PC-3 (cell line): ENCODE data around the gene WNK2. TPM values are rescaled to one million over a fixed set of nuclear protein-coding genes. Genes with fewer than 3 reads are reported as not detected.
A peak's percentile ranks its signal among the peaks of the same experiment; 100 is the strongest.

Experiments used
- ATAC-seq: fragments of 200-7000 bp; cut with Tn5 transposase; 2 replicates; pipeline ENCODE4 v1.9.1; 2020; ENCODE audit warnings: mild to moderate bottlenecking, moderate library complexity
- BruUV-seq: library from RNA; stranded (reverse); fragments of 400-500 nt; replicated peaks from 2 replicates; lab custom pipeline; 2021; lab: Mats Ljungman, UMichigan
- CTCF ChIA-PET: fragments of 300-600 bp; sonication (Branson Sonifier 250); formaldehyde crosslinking; loops from one replicate; lab custom pipeline; 2022; ENCODE audit warnings: antibody characterized with exemption; lab: Charles Lee
- POLR2A ChIA-PET: fragments of 300-600 bp; sonication (Branson Sonifier 250); formaldehyde crosslinking; loops from one replicate; lab custom pipeline; 2022; ENCODE audit warnings: antibody characterized with exemption; ENCODE audit not compliant: unreplicated experiment; lab: Charles Lee
- DNase-seq: peaks from one replicate; pipeline ENCODE4 v3.0.0-alpha.2; 2015
- H2AFZ ChIP-seq: fragments of 300-600 bp; sonication (generic); 2 replicates; pipeline ENCODE4 v1.6.0; 2016; ENCODE audit warnings: antibody characterized with exemption, low read length
- H3F3A ChIP-seq: fragments of 300-600 bp; sonication (generic); one replicate; pipeline ENCODE4 v1.6.0; 2017; ENCODE audit warnings: antibody characterized with exemption, low read length, control low read depth, mild to moderate bottlenecking; ENCODE audit not compliant: unreplicated experiment
- H3K27ac ChIP-seq: fragments of 300-600 bp; sonication (generic); 2 replicates; pipeline ENCODE4 v1.5.1; 2016; ENCODE audit warnings: mild to moderate bottlenecking, low read length
- H3K27me3 ChIP-seq: fragments of 300-600 bp; sonication (generic); 2 replicates; pipeline ENCODE4 v1.6.1; 2016; ENCODE audit warnings: low read length, mixed read lengths
- H3K36me3 ChIP-seq: fragments of 300-600 bp; sonication (generic); 2 replicates; pipeline ENCODE4 v1.6.1; 2016; ENCODE audit warnings: low read depth, mixed run types, low read length, mixed read lengths
- H3K4me1 ChIP-seq: fragments of 300-600 bp; sonication (generic); 2 replicates; pipeline ENCODE4 v1.5.1; 2016; ENCODE audit warnings: low read length; ENCODE audit not compliant: insufficient read depth
- H3K4me2 ChIP-seq: fragments of 300-600 bp; sonication (generic); 2 replicates; pipeline ENCODE4 v1.6.0; 2016; ENCODE audit warnings: low read length
- H3K4me3 ChIP-seq: fragments of 300-600 bp; sonication (generic); 2 replicates; pipeline ENCODE4 v1.5.1; 2016; ENCODE audit warnings: mild to moderate bottlenecking, low read length, mixed read lengths
- H3K79me2 ChIP-seq: fragments of 300-600 bp; sonication (generic); 2 replicates; pipeline ENCODE4 v1.6.1; 2017; ENCODE audit warnings: low read length, mixed read lengths
- H3K9ac ChIP-seq: fragments of 300-600 bp; sonication (generic); 2 replicates; pipeline ENCODE4 v1.6.0; 2016; ENCODE audit warnings: mild to moderate bottlenecking, low read length
- H3K9me2 ChIP-seq: fragments of 300-600 bp; sonication (generic); replicated peaks from 2 replicates; pipeline ENCODE4 v1.6.1; 2016; ENCODE audit warnings: mixed run types, low read length, mixed read lengths
- H3K9me3 ChIP-seq: fragments of 300-600 bp; sonication (generic); 2 replicates; pipeline ENCODE4 v1.6.1; 2016; ENCODE audit warnings: low read length, mixed read lengths
- H4K20me1 ChIP-seq: fragments of 300-600 bp; sonication (generic); 2 replicates; pipeline ENCODE4 v1.6.1; 2016; ENCODE audit warnings: low read length, mixed read lengths
- CTCF ChIP-seq: fragments of 300-600 bp; sonication (generic); conservative IDR thresholded peaks from 2 replicates; pipeline ENCODE4 v1.5.1; 2017; ENCODE audit warnings: antibody characterized with exemption, low read depth, mild to moderate bottlenecking, low read length
- EZH2 ChIP-seq: fragments of 300-600 bp; sonication (generic); IDR thresholded peaks from one replicate; pipeline ENCODE4 v1.6.1; 2017; ENCODE audit warnings: antibody characterized with exemption, mild to moderate bottlenecking, low read length; ENCODE audit not compliant: unreplicated experiment
- EZH2phosphoT487 ChIP-seq: fragments of 300-600 bp; sonication (generic); IDR thresholded peaks from 2 replicates; pipeline ENCODE4 v1.6.1; 2018; ENCODE audit warnings: mild to moderate bottlenecking, antibody characterized with exemption, low read length, borderline replicate concordance
- intact Hi-C: fragments of 100-400 bp; cut with micrococcal nuclease; formaldehyde crosslinking; loops from 2 replicates; pipeline ENCODE4 v1.9.0; 2023
- total RNA-seq: library from RNA; depleted of rRNA; stranded (reverse); fragments of >200 nt; gene quantifications from 2 replicates; pipeline ENCODE4 v1.2.3, GENCODE V29; 2014

WNK2 gene
- total RNA-seq, 1 experiment from 2014 or later = 11.7 TPM

GRCh38 chr9:93185266-93186214 lies 1.6 kb downstream of the WNK2 start:
- H3K27ac ChIP-seq = peak overlapping the region; percentile 45
- no peak overlapping the region for H2AFZ ChIP-seq
- CTCF ChIA-PET = no interaction called here
- H3F3A ChIP-seq = no peaks in the 10 kb centered on the region
- intact Hi-C loops = no loop called here
- H4K20me1 ChIP-seq = no peaks in the 10 kb centered on the region
- TF ChIP-seq CTCF (no peak), EZH2 (no peak), EZH2phosphoT487 (no peak)
- ATAC-seq = peak; percentile 11; the same call in 1 of the 2 replicates
- peak; percentile 38 for DNase-seq
- H3K4me1 ChIP-seq = peaks cover 13% of the 10 kb centered on the region
- H3K9me3 ChIP-seq = no peaks in the 10 kb centered on the region
- peak overlapping the region; percentile 53 for H3K4me3 ChIP-seq
- H3K9ac ChIP-seq = peak overlapping the region; percentile 58
- H3K4me2 ChIP-seq = peak overlapping the region; percentile 82
- H3K27me3 ChIP-seq = no peaks in the 10 kb centered on the region
- H3K36me3 ChIP-seq = no peaks in the 10 kb centered on the region
- no peaks in the 10 kb centered on the region for H3K9me2 ChIP-seq
- POLR2A ChIA-PET = no interaction called here
- peaks cover 46% of the 10 kb centered on the region for H3K79me2 ChIP-seq
- BruUV-seq = no TSS peak

- Histone ChIP-seq H3K4me3 (peak overlapping the region; percentile 53), H3K4me1 (peaks cover 13% of the 10 kb centered on the region), H4K20me1 (no peaks in the 10 kb centered on the region), H3K9ac (peak overlapping the region; percentile 58), H3K4me2 (peak overlapping the region; percentile 82), H3K9me2 (no peaks in the 10 kb centered on the region), H3K27ac (peak overlapping the region; percentile 45), H3K9me3 (no peaks in the 10 kb centered on the region), H3K27me3 (no peaks in the 10 kb centered on the region), H3F3A (no peaks in the 10 kb centered on the region), H2AFZ (no peak overlapping the region), H3K36me3 (no peaks in the 10 kb centered on the region), H3K79me2 (peaks cover 46% of the 10 kb centered on the region)
- TF ChIP-seq CTCF = no peak
- TF ChIP-seq EZH2 = no peak
- TF ChIP-seq EZH2phosphoT487 = no peak
- DNase-seq = no peak
- intact Hi-C loops = no loop called here
- no TSS peak for BruUV-seq
- ATAC-seq = no peak
- CTCF ChIA-PET = no interaction called here
- POLR2A ChIA-PET = no interaction called here
Measured at GRCh38 chr9:93186215-93186945, 2.4 kb downstream of the WNK2 start.
